PC-9 (cell line): Measurements from ENCODE around the gene MAML3. TPM values are rescaled to one million over a fixed set of nuclear protein-coding genes. Genes with fewer than 3 reads are reported as not detected.
A peak's percentile ranks its signal among the peaks of the same experiment; 100 is the strongest.

Experiments used
- BruUV-seq: library from RNA; stranded (reverse); fragments of 400-500 nt; replicated peaks from 2 replicates; lab custom pipeline; 2021; lab: Mats Ljungman, UMichigan
- CTCF ChIA-PET: fragments of 300-600 bp; sonication (Branson Sonifier 250); formaldehyde crosslinking; loops from one replicate; lab custom pipeline; 2022; ENCODE audit warnings: antibody characterized with exemption; lab: Charles Lee
- POLR2A ChIA-PET: fragments of 300-600 bp; sonication (Branson Sonifier 250); formaldehyde crosslinking; loops from one replicate; lab custom pipeline; 2022; ENCODE audit warnings: antibody characterized with exemption; ENCODE audit not compliant: unreplicated experiment; lab: Charles Lee
- DNase-seq, 2 experiments: peaks; one replicate each; pipeline versions ENCODE4 v3.0.0 to v3.0.0-alpha.2; 2015 to 2022; ENCODE audit warnings: mixed read lengths in 1 of 2
- H2AFZ ChIP-seq: fragments of 200-600 bp; sonication (generic); 2 replicates; pipeline ENCODE4 v1.8.1; 2017; ENCODE audit warnings: antibody characterized with exemption
- H3F3A ChIP-seq: fragments of 200-600 bp; sonication (generic); 2 replicates; pipeline ENCODE4 v1.8.1; 2017; ENCODE audit warnings: antibody characterized with exemption, mild to moderate bottlenecking, low read depth; ENCODE audit not compliant: insufficient read depth
- H3K27ac ChIP-seq: fragments of 200-600 bp; sonication (generic); 2 replicates; pipeline ENCODE4 v1.6.1; 2016; ENCODE audit warnings: mixed run types
- H3K27me3 ChIP-seq: fragments of 200-600 bp; sonication (generic); 2 replicates; pipeline ENCODE4 v1.6.1; 2016; ENCODE audit warnings: low read depth, mixed run types; ENCODE audit not compliant: insufficient read depth
- H3K36me3 ChIP-seq: fragments of 200-600 bp; sonication (generic); 2 replicates; pipeline ENCODE4 v1.6.1; 2016; ENCODE audit warnings: low read depth, mixed run types
- H3K4me1 ChIP-seq: fragments of 200-600 bp; sonication (generic); replicated peaks from 2 replicates; pipeline ENCODE4 v1.6.1; 2016; ENCODE audit warnings: mixed run types; ENCODE audit not compliant: insufficient read depth
- H3K4me2 ChIP-seq: fragments of 200-600 bp; sonication (generic); 2 replicates; pipeline ENCODE4 v1.6.1; 2017; ENCODE audit warnings: mixed run types
- H3K4me3 ChIP-seq: fragments of 200-600 bp; sonication (generic); 2 replicates; pipeline ENCODE4 v1.6.1; 2016; ENCODE audit warnings: mixed run types
- H3K79me2 ChIP-seq: fragments of 200-600 bp; sonication (generic); 2 replicates; pipeline ENCODE4 v1.6.1; 2017; ENCODE audit warnings: low read depth, mixed run types
- H3K9me2 ChIP-seq: fragments of 200-600 bp; sonication (generic); 2 replicates; pipeline ENCODE4 v1.8.1; 2017; ENCODE audit warnings: mild to moderate bottlenecking; ENCODE audit not compliant: insufficient read depth
- H3K9me3 ChIP-seq: fragments of 200-600 bp; sonication (generic); 2 replicates; pipeline ENCODE4 v1.8.1; 2016; ENCODE audit warnings: low read depth; ENCODE audit not compliant: insufficient read depth
- H4K20me1 ChIP-seq: fragments of 200-600 bp; sonication (generic); 2 replicates; pipeline ENCODE4 v1.8.1; 2017; ENCODE audit not compliant: insufficient read depth
- EZH2 ChIP-seq: fragments of 200-600 bp; sonication (generic); IDR thresholded peaks from 2 replicates; pipeline ENCODE4 v1.8.0; 2017; ENCODE audit warnings: antibody characterized with exemption, low read depth
- intact Hi-C: fragments of 100-400 bp; cut with micrococcal nuclease; formaldehyde crosslinking; loops from one replicate; pipeline ENCODE4 v1.10.0; 2022; ENCODE audit not compliant: unreplicated experiment
- total RNA-seq: library from RNA; stranded (reverse); gene quantifications from 2 replicates; pipeline ENCODE4 v1.2.3, GENCODE V29; 2021
- TF ChIP-seq, protein P1 (sequence below): fragments of 200-600 bp; sonication (generic); conservative IDR thresholded peaks from 2 replicates; pipeline ENCODE4 v1.6.1; 2017; ENCODE audit warnings: mixed run types, antibody characterized with exemption, mild to moderate bottlenecking, moderate library complexity

MAML3 gene
- total RNA-seq, 1 experiment from 2014 or later: 15.2 TPM

DNA sequence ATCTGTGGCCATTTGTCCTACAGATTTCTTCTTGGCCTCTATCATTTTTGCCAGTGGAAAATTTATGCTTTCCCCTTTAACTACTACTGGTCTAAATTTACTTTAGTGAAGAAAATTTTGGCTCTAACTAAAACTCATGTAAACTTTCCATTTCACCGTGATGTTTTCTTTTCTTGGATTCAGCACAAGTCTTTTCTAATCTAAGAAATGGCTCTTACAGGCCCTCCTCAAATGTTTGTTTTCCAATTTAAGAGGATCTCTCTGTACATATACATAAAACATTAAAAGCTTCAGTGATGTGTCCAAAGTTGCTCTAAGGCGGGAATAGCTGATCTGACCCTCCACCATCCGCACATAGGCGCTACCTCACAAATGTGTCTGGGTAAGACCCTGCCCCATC lies 68.1 kb downstream of the MAML3 start:
- H3K4me1 ChIP-seq: peaks cover 65% of the 10 kb centered on the region
- H3K4me3 ChIP-seq: no peak overlapping the region
- H3K4me2 ChIP-seq: peak overlapping the region; percentile 38
- CTCF ChIA-PET: no interaction called here
- no TSS peak for BruUV-seq
- no peak overlapping the region for H2AFZ ChIP-seq
- H3K79me2 ChIP-seq: peaks cover 82% of the 10 kb centered on the region
- intact Hi-C loops: no loop called here
- H4K20me1 ChIP-seq: no peaks in the 10 kb centered on the region
- H3K9me2 ChIP-seq: no peaks in the 10 kb centered on the region
- POLR2A ChIA-PET: no interaction called here
- peak overlapping the region; percentile 76 for H3K27ac ChIP-seq
- no peak for TF ChIP-seq EZH2
- H3K27me3 ChIP-seq: no peaks in the 10 kb centered on the region
- no peaks in the 10 kb centered on the region for H3K36me3 ChIP-seq
- DNase-seq: no peak
- H3K9me3 ChIP-seq: no peaks in the 10 kb centered on the region
- peaks cover 30% of the 10 kb centered on the region; the same call in 1 of the 2 replicates for H3F3A ChIP-seq

DNA sequence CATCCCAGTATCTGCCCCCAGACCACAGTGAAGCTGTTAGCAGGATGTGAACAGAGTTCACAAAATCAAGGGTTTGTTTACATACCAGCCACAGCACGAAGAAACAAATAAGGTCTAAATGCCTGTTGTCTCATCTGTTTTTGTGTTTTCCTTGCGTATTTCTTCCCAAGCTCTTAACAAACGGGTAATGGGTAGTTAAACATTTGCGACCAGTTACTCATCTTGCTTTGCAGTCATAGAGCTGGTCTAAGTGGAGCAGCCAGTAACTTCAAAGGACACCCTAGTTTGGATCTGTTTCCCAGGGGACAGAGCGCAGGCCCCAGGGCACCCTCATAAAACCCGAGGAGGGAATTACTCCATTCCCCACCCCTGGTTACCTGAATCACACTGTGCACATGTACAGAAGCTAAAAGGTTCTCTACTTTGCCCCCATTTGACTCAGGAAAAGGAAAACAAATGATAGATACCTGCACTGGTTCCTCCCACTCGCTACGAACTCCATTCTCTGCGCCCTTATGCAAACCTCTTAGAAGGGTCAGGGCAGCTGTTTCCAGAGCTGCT lies 68.8 kb downstream of the MAML3 start:
- H3K79me2 ChIP-seq: peaks cover 79% of the 10 kb centered on the region
- H3F3A ChIP-seq: peaks cover 23% of the 10 kb centered on the region; the same call in 1 of the 2 replicates
- peak overlapping the region; percentile 38 for H3K4me2 ChIP-seq
- no peaks in the 10 kb centered on the region for H3K36me3 ChIP-seq
- H3K9me2 ChIP-seq: no peaks in the 10 kb centered on the region
- TF ChIP-seq, protein P1, sequence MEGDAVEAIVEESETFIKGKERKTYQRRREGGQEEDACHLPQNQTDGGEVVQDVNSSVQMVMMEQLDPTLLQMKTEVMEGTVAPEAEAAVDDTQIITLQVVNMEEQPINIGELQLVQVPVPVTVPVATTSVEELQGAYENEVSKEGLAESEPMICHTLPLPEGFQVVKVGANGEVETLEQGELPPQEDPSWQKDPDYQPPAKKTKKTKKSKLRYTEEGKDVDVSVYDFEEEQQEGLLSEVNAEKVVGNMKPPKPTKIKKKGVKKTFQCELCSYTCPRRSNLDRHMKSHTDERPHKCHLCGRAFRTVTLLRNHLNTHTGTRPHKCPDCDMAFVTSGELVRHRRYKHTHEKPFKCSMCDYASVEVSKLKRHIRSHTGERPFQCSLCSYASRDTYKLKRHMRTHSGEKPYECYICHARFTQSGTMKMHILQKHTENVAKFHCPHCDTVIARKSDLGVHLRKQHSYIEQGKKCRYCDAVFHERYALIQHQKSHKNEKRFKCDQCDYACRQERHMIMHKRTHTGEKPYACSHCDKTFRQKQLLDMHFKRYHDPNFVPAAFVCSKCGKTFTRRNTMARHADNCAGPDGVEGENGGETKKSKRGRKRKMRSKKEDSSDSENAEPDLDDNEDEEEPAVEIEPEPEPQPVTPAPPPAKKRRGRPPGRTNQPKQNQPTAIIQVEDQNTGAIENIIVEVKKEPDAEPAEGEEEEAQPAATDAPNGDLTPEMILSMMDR: no peak
- TF ChIP-seq EZH2: no peak
- POLR2A ChIA-PET: interaction anchor here (0.6 kb wide), 2 partner anchors 9 to 20 kb away, joined by 3 to 11 read pairs; no protein-coding TSS in a partner anchor
- peak in 1 of 2 experiments; percentile 76 for DNase-seq
- H3K27ac ChIP-seq: peak overlapping the region; percentile 76
- no peak overlapping the region for H2AFZ ChIP-seq
- peak overlapping the region; percentile 11; the same call in 1 of the 2 replicates for H3K4me3 ChIP-seq
- no peaks in the 10 kb centered on the region for H4K20me1 ChIP-seq
- no TSS peak for BruUV-seq
- no peaks in the 10 kb centered on the region for H3K27me3 ChIP-seq
- H3K4me1 ChIP-seq: peaks cover 57% of the 10 kb centered on the region
- H3K9me3 ChIP-seq: no peaks in the 10 kb centered on the region
- intact Hi-C loops: no loop called here
- CTCF ChIA-PET: no interaction called here

DNA sequence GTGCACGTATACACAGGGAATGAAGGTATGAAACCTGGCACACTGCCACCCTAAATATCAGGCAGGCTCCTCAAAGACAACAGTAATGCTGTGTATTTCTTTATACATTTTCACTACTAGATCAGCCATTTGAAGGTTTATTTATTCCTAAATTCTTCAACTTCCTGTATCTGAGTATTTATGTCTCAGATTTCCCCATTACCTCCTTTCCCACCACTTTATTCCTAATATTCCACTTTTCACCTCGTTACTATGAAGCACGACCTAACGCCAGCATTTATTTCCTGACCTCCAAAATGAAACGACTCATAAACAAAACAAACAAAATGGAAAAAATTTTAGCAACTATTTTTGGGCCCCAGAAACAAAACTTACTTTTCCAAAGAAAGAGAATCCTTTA lies 69.6 kb downstream of the MAML3 start:
- Histone ChIP-seq H3K9me3 (no peaks in the 10 kb centered on the region), H3K4me3 (0 out of 2 replicates have a peak overlapping the region, but pooled peaks have one; percentile 11), H3K9me2 (no peaks in the 10 kb centered on the region), H3K27me3 (no peaks in the 10 kb centered on the region), H3K27ac (peak overlapping the region; percentile 76), H3K36me3 (no peaks in the 10 kb centered on the region), H3K4me2 (peak overlapping the region; percentile 38), H3K79me2 (peaks cover 78% of the 10 kb centered on the region), H3F3A (peaks cover 15% of the 10 kb centered on the region; the same call in 1 of the 2 replicates), H3K4me1 (peaks cover 50% of the 10 kb centered on the region), H2AFZ (no peak overlapping the region), H4K20me1 (no peaks in the 10 kb centered on the region)
- ChIA-PET POLR2A (interaction anchor here (0.6 kb wide), 1 partner anchor 9 kb away, joined by 3 read pairs; no protein-coding TSS in a partner anchor), CTCF (no interaction called here)
- no peak for TF ChIP-seq EZH2
- TF ChIP-seq, protein P1: no peak
- intact Hi-C loops: no loop called here
- BruUV-seq: no TSS peak
- no peak for DNase-seq
